Measurements from ENCODE around the gene COL18A1.

DNA sequence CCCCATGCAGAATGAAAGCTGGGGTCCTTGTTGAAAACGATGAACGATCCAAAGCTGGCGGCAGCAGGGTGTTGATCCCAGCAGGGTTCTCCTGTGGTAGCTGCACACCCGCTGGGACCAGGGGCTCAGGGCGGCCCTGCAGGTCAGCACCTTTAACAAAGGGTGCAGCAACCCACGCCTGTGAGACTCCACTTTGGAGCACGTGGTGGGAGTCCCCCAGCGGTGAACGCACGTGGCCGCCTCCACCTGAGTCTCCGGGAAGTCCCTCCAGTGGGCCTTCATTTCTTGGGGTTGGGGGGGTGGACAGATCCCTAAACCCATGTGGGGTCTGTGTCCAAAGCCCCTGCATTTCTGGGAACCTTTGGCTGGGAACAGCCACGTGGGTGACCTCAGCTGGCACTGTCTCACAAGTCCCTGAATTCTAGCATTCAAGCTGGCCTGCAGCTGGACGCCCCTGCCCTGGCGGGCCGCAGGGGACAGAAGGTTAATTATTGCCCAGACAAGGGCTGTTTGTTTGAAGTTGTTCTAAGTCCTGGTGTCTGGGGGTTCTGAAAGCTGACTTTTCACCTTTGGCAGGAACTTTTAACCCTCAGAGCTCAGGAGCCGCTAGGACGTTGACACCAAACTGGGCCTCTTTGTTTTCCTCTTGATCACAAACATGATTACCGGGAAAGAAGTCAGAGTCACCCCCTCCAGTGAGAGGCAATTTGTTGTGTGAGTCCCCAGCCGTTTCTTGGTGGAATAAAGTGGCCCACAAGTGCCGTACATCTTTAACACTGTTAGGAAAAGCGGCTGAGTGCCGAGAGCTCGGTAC lies 64.5 kb downstream of the COL18A1 start:
- no peak for TF ChIP-seq CTCF (IDR thresholded peaks at IDR 0.05)
- TF ChIP-seq POLR2A (IDR thresholded peaks at IDR 0.05): no peak
